Astrocyte of the spinal cord (primary cell): Measurements from ENCODE around the gene OR2H2.

Source experiments
- DNase-seq: peaks from one replicate; pipeline ENCODE4 v3.0.0; 2011; ENCODE audit warnings: low read depth, low spot score
- H3K4me3 ChIP-seq: 2 replicates; pipeline ENCODE4 v1.5.1; 2011; ENCODE audit warnings: low read depth, mild to moderate bottlenecking, low read length, moderate library complexity
- CTCF ChIP-seq: IDR thresholded peaks from 2 replicates; pipeline ENCODE4 v1.5.1; 2012; ENCODE audit warnings: low read depth, mild to moderate bottlenecking, low read length, inconsistent platforms
- in situ Hi-C: cut with HindIII; loops from 2 replicates; pipeline ENCODE4 v1.10.0; 2017; ENCODE audit warnings: low sequenced_read_pairs

Gene OR2H2

GRCh38 chr6:29598172-29598747 is 13.3 kb downstream of the OR2H2 start:
- no peak for TF ChIP-seq CTCF
- in situ Hi-C loops, result no loop called here
- no peak overlapping the region for H3K4me3 ChIP-seq

GRCh38 chr6:29602564-29603361 is 17.8 kb downstream of the OR2H2 start:
- peak; percentile 42 for TF ChIP-seq CTCF
- H3K4me3 ChIP-seq, result no peak overlapping the region
- DNase-seq, result no peak
- in situ Hi-C loops, result no loop called here

More at GRCh38 chr6:29598172-29598747, 13.3 kb downstream of the OR2H2 start:
- no peak for DNase-seq

GRCh38 chr6:29603456-29603855 is 18.5 kb downstream of the OR2H2 start:
- in situ Hi-C loops, result no loop called here
- TF ChIP-seq CTCF, result no peak
- no peak overlapping the region for H3K4me3 ChIP-seq
- DNase-seq, result no peak

- in situ Hi-C loops, result no loop called here
- no peak for TF ChIP-seq CTCF
- H3K4me3 ChIP-seq, result no peak overlapping the region
- DNase-seq, result no peak
Observed at GRCh38 chr6:29603930-29604329, 19.0 kb downstream of the OR2H2 start.

GRCh38 chr6:29608131-29608530 is 23.2 kb downstream of the OR2H2 start:
- no peak overlapping the region for H3K4me3 ChIP-seq
- DNase-seq, result no peak
- in situ Hi-C loops, result no loop called here
- TF ChIP-seq CTCF, result no peak

GRCh38 chr6:29610540-29610939 is 25.6 kb downstream of the OR2H2 start:
- DNase-seq, result no peak
- H3K4me3 ChIP-seq, result no peak overlapping the region
- TF ChIP-seq CTCF, result no peak
- in situ Hi-C loops, result no loop called here
